ENCODE measurements around the gene B3GALT5.

DNA sequence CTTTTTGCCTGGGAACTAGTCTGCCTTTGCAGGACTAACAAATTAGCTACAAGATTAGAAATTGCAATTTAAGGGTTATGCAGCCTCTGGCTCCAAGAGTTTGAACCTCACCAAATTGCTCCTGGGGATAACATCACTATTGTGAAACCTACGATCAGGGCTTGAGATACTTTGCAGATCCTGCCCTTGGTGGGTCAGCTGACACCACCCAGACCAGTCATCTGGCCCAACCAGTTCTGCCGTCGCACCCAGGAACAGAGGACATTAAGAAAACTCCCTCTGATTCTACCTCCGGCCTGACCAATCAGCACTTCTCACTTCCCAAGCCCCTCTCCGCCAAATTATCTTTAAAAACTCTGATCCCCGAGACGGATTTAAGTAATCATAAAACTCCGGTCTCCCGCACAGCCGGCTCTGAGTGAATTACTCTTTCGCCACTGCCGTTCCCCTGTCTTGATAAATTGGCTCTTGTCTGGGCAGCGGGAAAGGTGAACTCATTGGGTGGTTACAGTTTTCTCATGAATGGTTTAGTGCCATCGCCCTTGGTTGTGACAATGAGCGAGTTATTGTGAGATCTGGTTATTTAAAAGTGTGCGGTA, 32.9 kb upstream of the B3GALT5 start:
- TF ChIP-seq TAF1 (IDR thresholded peaks at IDR 0.05; ENCODE audit: borderline replicate concordance, insufficient read depth, low read length): no peak
- TF ChIP-seq POLR2AphosphoS5 (IDR thresholded peaks at IDR 0.05; ENCODE audit: low read depth, low read length): no peak
- TF ChIP-seq SIN3A (IDR thresholded peaks at IDR 0.05; ENCODE audit: borderline replicate concordance, insufficient read depth, low read length): no peak
- TF ChIP-seq, protein P1, sequence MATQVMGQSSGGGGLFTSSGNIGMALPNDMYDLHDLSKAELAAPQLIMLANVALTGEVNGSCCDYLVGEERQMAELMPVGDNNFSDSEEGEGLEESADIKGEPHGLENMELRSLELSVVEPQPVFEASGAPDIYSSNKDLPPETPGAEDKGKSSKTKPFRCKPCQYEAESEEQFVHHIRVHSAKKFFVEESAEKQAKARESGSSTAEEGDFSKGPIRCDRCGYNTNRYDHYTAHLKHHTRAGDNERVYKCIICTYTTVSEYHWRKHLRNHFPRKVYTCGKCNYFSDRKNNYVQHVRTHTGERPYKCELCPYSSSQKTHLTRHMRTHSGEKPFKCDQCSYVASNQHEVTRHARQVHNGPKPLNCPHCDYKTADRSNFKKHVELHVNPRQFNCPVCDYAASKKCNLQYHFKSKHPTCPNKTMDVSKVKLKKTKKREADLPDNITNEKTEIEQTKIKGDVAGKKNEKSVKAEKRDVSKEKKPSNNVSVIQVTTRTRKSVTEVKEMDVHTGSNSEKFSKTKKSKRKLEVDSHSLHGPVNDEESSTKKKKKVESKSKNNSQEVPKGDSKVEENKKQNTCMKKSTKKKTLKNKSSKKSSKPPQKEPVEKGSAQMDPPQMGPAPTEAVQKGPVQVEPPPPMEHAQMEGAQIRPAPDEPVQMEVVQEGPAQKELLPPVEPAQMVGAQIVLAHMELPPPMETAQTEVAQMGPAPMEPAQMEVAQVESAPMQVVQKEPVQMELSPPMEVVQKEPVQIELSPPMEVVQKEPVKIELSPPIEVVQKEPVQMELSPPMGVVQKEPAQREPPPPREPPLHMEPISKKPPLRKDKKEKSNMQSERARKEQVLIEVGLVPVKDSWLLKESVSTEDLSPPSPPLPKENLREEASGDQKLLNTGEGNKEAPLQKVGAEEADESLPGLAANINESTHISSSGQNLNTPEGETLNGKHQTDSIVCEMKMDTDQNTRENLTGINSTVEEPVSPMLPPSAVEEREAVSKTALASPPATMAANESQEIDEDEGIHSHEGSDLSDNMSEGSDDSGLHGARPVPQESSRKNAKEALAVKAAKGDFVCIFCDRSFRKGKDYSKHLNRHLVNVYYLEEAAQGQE (IDR thresholded peaks at IDR 0.05; ENCODE audit: insufficient read depth in 1 of 2, low read depth in 2 of 2, low read length in 2 of 2): no peak
